ENCODE results near the gene PLEK.
A peak's percentile ranks its signal among the peaks of the same experiment; 100 is the strongest.

Gene PLEK

GRCh38 chr2:68416081-68416675 lies 51.1 kb downstream of the PLEK start:
- no peak for DNase-seq

- no peak for DNase-seq
Measured at GRCh38 chr2:68417926-68418325, 52.8 kb downstream of the PLEK start.

GRCh38 chr2:68418419-68418818 lies 53.3 kb downstream of the PLEK start:
- no peak for DNase-seq

GRCh38 chr2:68418855-68419254 lies 53.8 kb downstream of the PLEK start:
- DNase-seq, result no peak

GRCh38 chr2:68420254-68420910 lies 55.3 kb downstream of the PLEK start:
- peak; percentile 70 for DNase-seq

GRCh38 chr2:68423966-68424650 lies 59.0 kb downstream of the PLEK start:
- peak; percentile 91 for DNase-seq

GRCh38 chr2:68425503-68425902 lies 60.4 kb downstream of the PLEK start:
- DNase-seq, result no peak

- DNase-seq, result no peak
Measured at GRCh38 chr2:68426446-68426845, 61.4 kb downstream of the PLEK start.

- DNase-seq, result peak; percentile 74
Measured at GRCh38 chr2:68426848-68427579, 61.9 kb downstream of the PLEK start.

- no peak for DNase-seq
Measured at GRCh38 chr2:68428126-68428525, 63.0 kb downstream of the PLEK start.

GRCh38 chr2:68428746-68429145 lies 63.7 kb downstream of the PLEK start:
- no peak for DNase-seq

- DNase-seq, result no peak
Measured at GRCh38 chr2:68429311-68429826, 64.3 kb downstream of the PLEK start.

GRCh38 chr2:68431316-68431972 lies 66.4 kb downstream of the PLEK start:
- DNase-seq, result no peak

- no peak for DNase-seq
Measured at GRCh38 chr2:68432696-68433658, 67.9 kb downstream of the PLEK start.

- peak; percentile 51 for DNase-seq
Measured at GRCh38 chr2:68434981-68435380, 69.9 kb downstream of the PLEK start.

GRCh38 chr2:68435615-68436014 lies 70.5 kb downstream of the PLEK start:
- no peak for DNase-seq

GRCh38 chr2:68436270-68436669 lies 71.2 kb downstream of the PLEK start:
- no peak for DNase-seq

GRCh38 chr2:68438455-68439303 lies 73.6 kb downstream of the PLEK start:
- peak; percentile 51 for DNase-seq

GRCh38 chr2:68441179-68441993 lies 76.3 kb downstream of the PLEK start:
- DNase-seq, result peak; percentile 98

- no peak for DNase-seq
Measured at GRCh38 chr2:68441994-68442322, 76.9 kb downstream of the PLEK start.
